WTC11 (cell line): ENCODE results near the gene NCBP3. TPM values are rescaled to one million over a fixed set of nuclear protein-coding genes. Genes with fewer than 3 reads are reported as not detected.

Experiments
- ATAC-seq: fragments of 200-7000 bp; cut with Tn5 transposase; 2 replicates; pipeline ENCODE4 v1.10.0; 2021; ENCODE audit warnings: mild to moderate bottlenecking, moderate library complexity
- CTCF ChIA-PET: fragments of 300-600 bp; sonication (Branson Sonifier 250); formaldehyde crosslinking; loops from one replicate; lab custom pipeline; 2021; ENCODE audit warnings: antibody characterized with exemption; lab: Charles Lee
- POLR2A ChIA-PET: fragments of 350-600 bp; sonication (Branson Sonifier 250); formaldehyde crosslinking; loops from one replicate; lab custom pipeline; 2021; ENCODE audit warnings: antibody characterized with exemption; lab: Charles Lee
- DNase-seq: peaks from one replicate; pipeline ENCODE4 v3.0.0; 2021; ENCODE audit warnings: low spot score
- H3K27ac Mint-ChIP-seq: 2 replicates; pipeline ENCODE4 v1.8.0; 2021; ENCODE audit warnings: mixed read lengths
- H3K27me3 Mint-ChIP-seq: 2 replicates; pipeline ENCODE4 v1.8.0; 2021; ENCODE audit warnings: low read depth, mild to moderate bottlenecking, moderate library complexity, mixed read lengths
- H3K36me3 Mint-ChIP-seq: 2 replicates; pipeline ENCODE4 v1.8.0; 2021; ENCODE audit warnings: mixed read lengths
- H3K4me1 Mint-ChIP-seq: 2 replicates; pipeline ENCODE4 v1.8.0; 2022; ENCODE audit warnings: mixed read lengths
- H3K4me3 Mint-ChIP-seq: 2 replicates; pipeline ENCODE4 v1.8.0; 2021; ENCODE audit warnings: mild to moderate bottlenecking, moderate library complexity, mixed read lengths
- H3K9me3 Mint-ChIP-seq: 2 replicates; pipeline ENCODE4 v1.8.0; 2021; ENCODE audit warnings: mixed read lengths
- ATF1 ChIP-seq: sonication (generic); formaldehyde crosslinking; IDR thresholded peaks from 2 replicates; pipeline ENCODE4 v1.8.1; 2023; ENCODE audit warnings: mild to moderate bottlenecking, moderate library complexity, missing genetic modification reagents
- EMX1 ChIP-seq: fragments of 250-450 bp; sonication (Bioruptor Pico); IDR thresholded peaks from 2 replicates; pipeline ENCODE4 v1.8.0; 2021; ENCODE audit warnings: mild to moderate bottlenecking
- FOXP1 ChIP-seq: sonication (generic); formaldehyde crosslinking; IDR thresholded peaks from 2 replicates; pipeline ENCODE4 v1.8.0; 2022; ENCODE audit warnings: missing genetic modification reagents, mild to moderate bottlenecking, moderate library complexity, borderline replicate concordance
- SOX15 ChIP-seq: fragments of 250-450 bp; sonication (Bioruptor Pico); IDR thresholded peaks from 2 replicates; pipeline ENCODE4 v1.9.0; 2021; ENCODE audit warnings: mild to moderate bottlenecking
- ZNF138 ChIP-seq: sonication (generic); formaldehyde crosslinking; conservative IDR thresholded peaks from 2 replicates; pipeline ENCODE4 v1.8.1; 2022; ENCODE audit warnings: mild to moderate bottlenecking, moderate library complexity, missing genetic modification reagents
- ZNF317 ChIP-seq: sonication (generic); formaldehyde crosslinking; IDR thresholded peaks from 2 replicates; pipeline ENCODE4 v1.8.1; 2023; ENCODE audit warnings: low read depth, mild to moderate bottlenecking, moderate library complexity, missing genetic modification reagents, borderline replicate concordance
- total RNA-seq: library from RNA; stranded (reverse); gene quantifications from 3 replicates; pipeline ENCODE4 v1.2.3, GENCODE V29; 2021
- TF ChIP-seq, protein P1 (sequence below): fragments of 250-450 bp; sonication (Bioruptor Pico); IDR thresholded peaks from 2 replicates; pipeline ENCODE4 v1.9.0; 2021; ENCODE audit warnings: mild to moderate bottlenecking, borderline replicate concordance
- TF ChIP-seq, protein P2 (sequence below): sonication (generic); formaldehyde crosslinking; IDR thresholded peaks from 2 replicates; pipeline ENCODE4 v1.8.1; 2022; ENCODE audit warnings: mild to moderate bottlenecking, moderate library complexity, missing genetic modification reagents
- TF ChIP-seq, protein P3 (sequence below): sonication (generic); formaldehyde crosslinking; IDR thresholded peaks from 2 replicates; pipeline ENCODE4 v1.8.0; 2022; ENCODE audit warnings: mild to moderate bottlenecking, missing genetic modification reagents
- TF ChIP-seq, protein P4 (sequence below): fragments of 200-600 bp; IDR thresholded peaks from 2 replicates; pipeline ENCODE4 v1.8.0; 2022; ENCODE audit warnings: antibody characterized with exemption
- TF ChIP-seq, protein P5 (sequence below): sonication (generic); formaldehyde crosslinking; IDR thresholded peaks from 2 replicates; pipeline ENCODE4 v1.8.1; 2022; ENCODE audit warnings: low read depth, mild to moderate bottlenecking, moderate library complexity, missing genetic modification reagents, borderline replicate concordance
- TF ChIP-seq, protein P6 (sequence below): sonication (generic); formaldehyde crosslinking; IDR thresholded peaks from 2 replicates; pipeline ENCODE4 v1.8.1; 2022; ENCODE audit warnings: missing genetic modification reagents, borderline replicate concordance

NCBP3 gene
- total RNA-seq, 1 experiment from 2014 or later: 48.7 TPM

DNA sequence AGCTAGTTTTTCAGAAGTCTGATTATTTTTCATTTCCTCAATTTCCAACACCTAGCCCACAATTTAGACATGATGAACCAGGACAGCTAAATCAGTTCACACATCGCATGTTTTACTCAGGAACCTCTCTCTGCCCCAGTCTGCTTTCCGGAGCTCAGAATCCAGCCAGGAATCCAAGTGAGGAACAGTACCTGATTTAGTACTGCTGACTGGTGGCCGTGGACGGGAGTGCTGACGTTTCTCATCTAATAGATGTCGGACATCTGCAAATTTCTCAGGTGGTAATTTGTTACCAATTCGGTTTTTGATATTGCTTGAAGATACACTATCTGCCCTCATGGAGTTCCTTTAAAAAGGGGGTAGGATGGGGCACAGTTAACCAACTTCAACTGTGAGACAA is 30.1 kb downstream of the NCBP3 start:
- Mint-ChIP-seq H3K4me1 (no peaks in the 10 kb centered on the region), H3K27ac (no peak overlapping the region), H3K9me3 (no peaks in the 10 kb centered on the region), H3K4me3 (no peak overlapping the region)
- ATAC-seq: no peak
- TF ChIP-seq, protein P1, sequence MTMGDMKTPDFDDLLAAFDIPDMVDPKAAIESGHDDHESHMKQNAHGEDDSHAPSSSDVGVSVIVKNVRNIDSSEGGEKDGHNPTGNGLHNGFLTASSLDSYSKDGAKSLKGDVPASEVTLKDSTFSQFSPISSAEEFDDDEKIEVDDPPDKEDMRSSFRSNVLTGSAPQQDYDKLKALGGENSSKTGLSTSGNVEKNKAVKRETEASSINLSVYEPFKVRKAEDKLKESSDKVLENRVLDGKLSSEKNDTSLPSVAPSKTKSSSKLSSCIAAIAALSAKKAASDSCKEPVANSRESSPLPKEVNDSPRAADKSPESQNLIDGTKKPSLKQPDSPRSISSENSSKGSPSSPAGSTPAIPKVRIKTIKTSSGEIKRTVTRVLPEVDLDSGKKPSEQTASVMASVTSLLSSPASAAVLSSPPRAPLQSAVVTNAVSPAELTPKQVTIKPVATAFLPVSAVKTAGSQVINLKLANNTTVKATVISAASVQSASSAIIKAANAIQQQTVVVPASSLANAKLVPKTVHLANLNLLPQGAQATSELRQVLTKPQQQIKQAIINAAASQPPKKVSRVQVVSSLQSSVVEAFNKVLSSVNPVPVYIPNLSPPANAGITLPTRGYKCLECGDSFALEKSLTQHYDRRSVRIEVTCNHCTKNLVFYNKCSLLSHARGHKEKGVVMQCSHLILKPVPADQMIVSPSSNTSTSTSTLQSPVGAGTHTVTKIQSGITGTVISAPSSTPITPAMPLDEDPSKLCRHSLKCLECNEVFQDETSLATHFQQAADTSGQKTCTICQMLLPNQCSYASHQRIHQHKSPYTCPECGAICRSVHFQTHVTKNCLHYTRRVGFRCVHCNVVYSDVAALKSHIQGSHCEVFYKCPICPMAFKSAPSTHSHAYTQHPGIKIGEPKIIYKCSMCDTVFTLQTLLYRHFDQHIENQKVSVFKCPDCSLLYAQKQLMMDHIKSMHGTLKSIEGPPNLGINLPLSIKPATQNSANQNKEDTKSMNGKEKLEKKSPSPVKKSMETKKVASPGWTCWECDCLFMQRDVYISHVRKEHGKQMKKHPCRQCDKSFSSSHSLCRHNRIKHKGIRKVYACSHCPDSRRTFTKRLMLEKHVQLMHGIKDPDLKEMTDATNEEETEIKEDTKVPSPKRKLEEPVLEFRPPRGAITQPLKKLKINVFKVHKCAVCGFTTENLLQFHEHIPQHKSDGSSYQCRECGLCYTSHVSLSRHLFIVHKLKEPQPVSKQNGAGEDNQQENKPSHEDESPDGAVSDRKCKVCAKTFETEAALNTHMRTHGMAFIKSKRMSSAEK: no peak
- TF ChIP-seq ZNF138 (CRISPR knock-in tag) (no peak), EMX1 (CRISPR knock-in tag) (no peak), FOXP1 (CRISPR knock-in tag) (no peak), SOX15 (CRISPR knock-in tag) (no peak), ZNF317 (CRISPR knock-in tag) (no peak), ATF1 (CRISPR knock-in tag) (no peak)
- TF ChIP-seq, protein P2, sequence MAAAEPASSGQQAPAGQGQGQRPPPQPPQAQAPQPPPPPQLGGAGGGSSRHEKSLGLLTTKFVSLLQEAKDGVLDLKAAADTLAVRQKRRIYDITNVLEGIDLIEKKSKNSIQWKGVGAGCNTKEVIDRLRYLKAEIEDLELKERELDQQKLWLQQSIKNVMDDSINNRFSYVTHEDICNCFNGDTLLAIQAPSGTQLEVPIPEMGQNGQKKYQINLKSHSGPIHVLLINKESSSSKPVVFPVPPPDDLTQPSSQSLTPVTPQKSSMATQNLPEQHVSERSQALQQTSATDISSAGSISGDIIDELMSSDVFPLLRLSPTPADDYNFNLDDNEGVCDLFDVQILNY (CRISPR knock-in tag): no peak
- TF ChIP-seq, protein P3, sequence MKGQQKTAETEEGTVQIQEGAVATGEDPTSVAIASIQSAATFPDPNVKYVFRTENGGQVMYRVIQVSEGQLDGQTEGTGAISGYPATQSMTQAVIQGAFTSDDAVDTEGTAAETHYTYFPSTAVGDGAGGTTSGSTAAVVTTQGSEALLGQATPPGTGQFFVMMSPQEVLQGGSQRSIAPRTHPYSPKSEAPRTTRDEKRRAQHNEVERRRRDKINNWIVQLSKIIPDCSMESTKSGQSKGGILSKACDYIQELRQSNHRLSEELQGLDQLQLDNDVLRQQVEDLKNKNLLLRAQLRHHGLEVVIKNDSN: no peak
- TF ChIP-seq, protein P4, sequence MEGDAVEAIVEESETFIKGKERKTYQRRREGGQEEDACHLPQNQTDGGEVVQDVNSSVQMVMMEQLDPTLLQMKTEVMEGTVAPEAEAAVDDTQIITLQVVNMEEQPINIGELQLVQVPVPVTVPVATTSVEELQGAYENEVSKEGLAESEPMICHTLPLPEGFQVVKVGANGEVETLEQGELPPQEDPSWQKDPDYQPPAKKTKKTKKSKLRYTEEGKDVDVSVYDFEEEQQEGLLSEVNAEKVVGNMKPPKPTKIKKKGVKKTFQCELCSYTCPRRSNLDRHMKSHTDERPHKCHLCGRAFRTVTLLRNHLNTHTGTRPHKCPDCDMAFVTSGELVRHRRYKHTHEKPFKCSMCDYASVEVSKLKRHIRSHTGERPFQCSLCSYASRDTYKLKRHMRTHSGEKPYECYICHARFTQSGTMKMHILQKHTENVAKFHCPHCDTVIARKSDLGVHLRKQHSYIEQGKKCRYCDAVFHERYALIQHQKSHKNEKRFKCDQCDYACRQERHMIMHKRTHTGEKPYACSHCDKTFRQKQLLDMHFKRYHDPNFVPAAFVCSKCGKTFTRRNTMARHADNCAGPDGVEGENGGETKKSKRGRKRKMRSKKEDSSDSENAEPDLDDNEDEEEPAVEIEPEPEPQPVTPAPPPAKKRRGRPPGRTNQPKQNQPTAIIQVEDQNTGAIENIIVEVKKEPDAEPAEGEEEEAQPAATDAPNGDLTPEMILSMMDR: no peak
- TF ChIP-seq, protein P5, sequence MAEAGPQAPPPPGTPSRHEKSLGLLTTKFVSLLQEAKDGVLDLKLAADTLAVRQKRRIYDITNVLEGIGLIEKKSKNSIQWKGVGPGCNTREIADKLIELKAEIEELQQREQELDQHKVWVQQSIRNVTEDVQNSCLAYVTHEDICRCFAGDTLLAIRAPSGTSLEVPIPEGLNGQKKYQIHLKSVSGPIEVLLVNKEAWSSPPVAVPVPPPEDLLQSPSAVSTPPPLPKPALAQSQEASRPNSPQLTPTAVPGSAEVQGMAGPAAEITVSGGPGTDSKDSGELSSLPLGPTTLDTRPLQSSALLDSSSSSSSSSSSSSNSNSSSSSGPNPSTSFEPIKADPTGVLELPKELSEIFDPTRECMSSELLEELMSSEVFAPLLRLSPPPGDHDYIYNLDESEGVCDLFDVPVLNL (CRISPR knock-in tag): no peak
- TF ChIP-seq, all 79 proteins: peak for 0
- DNase-seq: no peak
- Mint-ChIP-seq H3K27me3 (no peaks in the 10 kb centered on the region), H3K36me3 (peaks cover 63% of the 10 kb centered on the region)
- CTCF ChIA-PET: interaction anchor here (0.7 to 4.2 kb wide), 6 partner anchors 28 to 81 kb away, joined by 3 to 25 read pairs (median 4); partner anchors contain the start of gene NCBP3
- POLR2A ChIA-PET: no interaction called here

DNA sequence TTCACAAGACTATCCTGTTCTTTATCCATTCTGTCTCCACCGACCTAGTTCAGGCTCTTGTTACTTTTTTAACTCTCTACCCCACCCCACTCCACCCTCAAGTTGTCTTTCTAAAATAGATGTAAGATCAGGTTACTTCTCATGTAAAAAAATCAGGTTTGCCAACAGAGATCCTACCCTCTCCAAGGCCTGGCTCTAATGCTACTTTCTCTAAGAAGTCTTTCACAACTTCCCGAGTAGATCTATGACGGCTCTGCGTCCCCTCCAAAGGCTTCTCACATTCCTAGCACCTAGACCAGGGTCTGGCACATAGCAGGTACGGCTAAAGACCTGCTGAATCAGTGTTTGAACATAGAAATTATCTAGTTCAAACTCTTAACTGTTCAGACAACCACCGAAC is 30.9 kb downstream of the NCBP3 start:
- no peak overlapping the region for H3K4me3 Mint-ChIP-seq
- CTCF ChIA-PET: interaction anchor here (0.8 to 4.2 kb wide), 3 partner anchors 31 to 78 kb away, joined by 3 to 25 read pairs (median 4); partner anchors contain the start of gene NCBP3
- peak overlapping the region; percentile 10; the same call in 1 of the 2 replicates for H3K27ac Mint-ChIP-seq
- TF ChIP-seq, protein P6, sequence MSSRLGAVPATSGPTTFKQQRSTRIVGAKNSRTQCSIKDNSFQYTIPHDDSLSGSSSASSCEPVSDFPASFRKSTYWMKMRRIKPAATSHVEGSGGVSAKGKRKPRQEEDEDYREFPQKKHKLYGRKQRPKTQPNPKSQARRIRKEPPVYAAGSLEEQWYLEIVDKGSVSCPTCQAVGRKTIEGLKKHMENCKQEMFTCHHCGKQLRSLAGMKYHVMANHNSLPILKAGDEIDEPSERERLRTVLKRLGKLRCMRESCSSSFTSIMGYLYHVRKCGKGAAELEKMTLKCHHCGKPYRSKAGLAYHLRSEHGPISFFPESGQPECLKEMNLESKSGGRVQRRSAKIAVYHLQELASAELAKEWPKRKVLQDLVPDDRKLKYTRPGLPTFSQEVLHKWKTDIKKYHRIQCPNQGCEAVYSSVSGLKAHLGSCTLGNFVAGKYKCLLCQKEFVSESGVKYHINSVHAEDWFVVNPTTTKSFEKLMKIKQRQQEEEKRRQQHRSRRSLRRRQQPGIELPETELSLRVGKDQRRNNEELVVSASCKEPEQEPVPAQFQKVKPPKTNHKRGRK (CRISPR knock-in tag): no peak
- TF ChIP-seq, protein P5 (CRISPR knock-in tag): no peak
- H3K4me1 Mint-ChIP-seq: no peaks in the 10 kb centered on the region
- ATAC-seq (no peak), DNase-seq (no peak)
- no peaks in the 10 kb centered on the region for H3K9me3 Mint-ChIP-seq
- H3K36me3 Mint-ChIP-seq: peaks cover 61% of the 10 kb centered on the region
- POLR2A ChIA-PET: no interaction called here
- H3K27me3 Mint-ChIP-seq: no peaks in the 10 kb centered on the region
